GM15510 (cell line): Measurements from ENCODE around the gene NKX1-1.

Experiments
- POLR2A ChIP-seq: IDR thresholded peaks from 3 replicates; pipeline ENCODE4 v1.6.1; 2011; ENCODE audit warnings: borderline replicate concordance; ENCODE audit not compliant: insufficient read length; ENCODE audit errors: extremely low read depth

Gene NKX1-1

GRCh38 chr4:1418494-1419285 is 12.4 kb upstream of the NKX1-1 start:
- TF ChIP-seq POLR2A = no peak

GRCh38 chr4:1417522-1418390 is 11.5 kb upstream of the NKX1-1 start:
- TF ChIP-seq POLR2A = no peak

GRCh38 chr4:1416948-1417260 is 10.7 kb upstream of the NKX1-1 start:
- TF ChIP-seq POLR2A = no peak

- TF ChIP-seq POLR2A = no peak
These were observed 10.1 kb upstream of the NKX1-1 start for GRCh38 chr4:1416051-1416947.

GRCh38 chr4:1415681-1415981 is 9.4 kb upstream of the NKX1-1 start:
- TF ChIP-seq POLR2A = no peak

- TF ChIP-seq POLR2A = no peak
These were observed 8.8 kb upstream of the NKX1-1 start for GRCh38 chr4:1414831-1415680.

GRCh38 chr4:1413687-1414479 is 7.6 kb upstream of the NKX1-1 start:
- no peak for TF ChIP-seq POLR2A

GRCh38 chr4:1413204-1413663 is 7.0 kb upstream of the NKX1-1 start:
- TF ChIP-seq POLR2A = no peak

GRCh38 chr4:1412376-1413203 is 6.3 kb upstream of the NKX1-1 start:
- no peak for TF ChIP-seq POLR2A

GRCh38 chr4:1411436-1412375 is 5.5 kb upstream of the NKX1-1 start:
- TF ChIP-seq POLR2A = no peak

GRCh38 chr4:1410491-1411325 is 4.5 kb upstream of the NKX1-1 start:
- no peak for TF ChIP-seq POLR2A
